Measurements from ENCODE around the gene FOXP1. TPM values are rescaled to one million over a fixed set of nuclear protein-coding genes. Genes with fewer than 3 reads are reported as not detected.

FOXP1 gene
- polyA plus RNA-seq, 1 donor (not counting 4 experiments of a cell fraction or from before 2014, with no cell fraction given): 14.6 TPM

DNA sequence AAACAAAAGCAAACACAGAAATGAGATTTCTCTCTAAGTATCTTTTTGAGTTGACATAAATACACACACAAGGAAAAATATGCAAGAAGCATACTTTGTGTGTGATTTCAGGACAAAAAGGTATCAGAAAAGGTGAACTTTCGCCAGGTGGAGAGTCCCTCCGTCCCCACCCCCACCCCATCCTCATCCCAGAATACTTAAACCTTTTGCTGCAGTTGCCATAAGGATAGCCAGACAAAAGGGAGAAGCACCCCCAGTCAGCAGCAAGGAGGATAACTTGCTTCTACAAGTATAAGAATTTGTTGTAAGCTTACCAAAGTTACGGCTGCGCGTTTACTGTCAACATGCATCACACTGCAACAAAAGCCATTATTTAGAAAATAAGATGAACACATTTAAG, 10.3 kb downstream of the FOXP1 start:
- DNase-seq (ENCODE audit: low read depth, low spot score): no peak
- Histone ChIP-seq H3K9me3 (ENCODE audit: control insufficient read depth, low read depth, low read length) (no peaks in the 10 kb centered on the region), H2AFZ (ENCODE audit: control insufficient read depth, low read length) (no peak overlapping the region), H3K36me3 (ENCODE audit: control insufficient read depth in 2 of 2, extremely low read depth in 1 of 2, insufficient read depth in 2 of 2, low read length in 2 of 2) (no peaks in the 10 kb centered on the region), H3K9ac (ENCODE audit: control insufficient read depth, extremely low read depth, insufficient read depth, low read length) (no peak overlapping the region), H3K4me1 (ENCODE audit: control insufficient read depth, extremely low read depth, insufficient read depth, low read length) (peaks cover 3% of the 10 kb centered on the region), H3K79me2 (ENCODE audit: control insufficient read depth, insufficient read depth, low read length) (no peaks in the 10 kb centered on the region), H3K27ac (ENCODE audit: control insufficient read depth, insufficient read depth, low read length) (no peak overlapping the region), H3K4me2 (ENCODE audit: control insufficient read depth, extremely low read depth, insufficient read depth, low read depth, low read length) (no peak overlapping the region), H3K4me3 (ENCODE audit: control insufficient read depth in 2 of 3, extremely low read depth in 1 of 3, insufficient read depth in 2 of 3, low read depth in 1 of 3, low read length in 3 of 3) (no peak overlapping the region), H4K20me1 (ENCODE audit: control insufficient read depth, extremely low read depth, insufficient read depth, low read length) (no peaks in the 10 kb centered on the region), H3K9me1 (ENCODE audit: control insufficient read depth, extremely low read depth, insufficient read depth, low read length) (no peaks in the 10 kb centered on the region), H3K27me3 (ENCODE audit: control insufficient read depth, extremely low read depth, insufficient read depth, low read length) (no peaks in the 10 kb centered on the region)
- TF ChIP-seq, protein P1, sequence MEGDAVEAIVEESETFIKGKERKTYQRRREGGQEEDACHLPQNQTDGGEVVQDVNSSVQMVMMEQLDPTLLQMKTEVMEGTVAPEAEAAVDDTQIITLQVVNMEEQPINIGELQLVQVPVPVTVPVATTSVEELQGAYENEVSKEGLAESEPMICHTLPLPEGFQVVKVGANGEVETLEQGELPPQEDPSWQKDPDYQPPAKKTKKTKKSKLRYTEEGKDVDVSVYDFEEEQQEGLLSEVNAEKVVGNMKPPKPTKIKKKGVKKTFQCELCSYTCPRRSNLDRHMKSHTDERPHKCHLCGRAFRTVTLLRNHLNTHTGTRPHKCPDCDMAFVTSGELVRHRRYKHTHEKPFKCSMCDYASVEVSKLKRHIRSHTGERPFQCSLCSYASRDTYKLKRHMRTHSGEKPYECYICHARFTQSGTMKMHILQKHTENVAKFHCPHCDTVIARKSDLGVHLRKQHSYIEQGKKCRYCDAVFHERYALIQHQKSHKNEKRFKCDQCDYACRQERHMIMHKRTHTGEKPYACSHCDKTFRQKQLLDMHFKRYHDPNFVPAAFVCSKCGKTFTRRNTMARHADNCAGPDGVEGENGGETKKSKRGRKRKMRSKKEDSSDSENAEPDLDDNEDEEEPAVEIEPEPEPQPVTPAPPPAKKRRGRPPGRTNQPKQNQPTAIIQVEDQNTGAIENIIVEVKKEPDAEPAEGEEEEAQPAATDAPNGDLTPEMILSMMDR (optimal IDR thresholded peaks at IDR 0.05 in 1 of 3, IDR thresholded peaks at IDR 0.05 in 1 of 3, conservative IDR thresholded peaks at IDR 0.05 in 1 of 3; ENCODE audit: extremely low read depth in 1 of 3, insufficient read depth in 2 of 3, low read length in 3 of 3): no peak
- TF ChIP-seq EZH2 (IDR thresholded peaks at IDR 0.05; ENCODE audit: low read length): no peak
- dilution Hi-C loops (cut with MboI; ENCODE audit: extremely low pct_ligation_motif_present, low sequenced_read_pairs): no loop called here
- no peak for FAIRE-seq

DNA sequence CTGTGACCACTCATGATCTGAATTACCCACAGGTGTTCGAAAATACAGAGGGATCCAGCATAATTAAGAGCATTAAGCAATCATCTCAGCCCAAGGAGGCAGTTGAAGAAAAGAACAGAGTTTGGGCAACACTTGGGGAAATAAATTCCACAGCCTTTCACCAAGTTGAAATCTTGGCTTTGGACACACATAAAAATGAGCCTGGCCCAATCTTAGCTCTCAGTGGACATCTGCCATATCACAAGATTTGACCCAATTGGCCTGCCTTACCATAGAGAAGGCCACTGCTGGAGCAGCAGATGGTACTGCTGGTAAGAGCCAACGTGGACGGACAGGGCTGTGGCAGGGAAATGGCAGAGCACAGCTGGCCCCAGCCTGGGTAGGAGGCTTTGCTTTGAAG, 13.0 kb downstream of the FOXP1 start:
- no peak for DNase-seq (ENCODE audit: low read depth, low spot score)

More for the DNA sequence above, 13.0 kb downstream of the FOXP1 start:
- Histone ChIP-seq H3K36me3 (ENCODE audit: control insufficient read depth in 2 of 2, extremely low read depth in 1 of 2, insufficient read depth in 2 of 2, low read length in 2 of 2) (no peaks in the 10 kb centered on the region), H3K4me1 (ENCODE audit: control insufficient read depth, extremely low read depth, insufficient read depth, low read length) (no peaks in the 10 kb centered on the region), H4K20me1 (ENCODE audit: control insufficient read depth, extremely low read depth, insufficient read depth, low read length) (no peaks in the 10 kb centered on the region), H3K4me2 (ENCODE audit: control insufficient read depth, extremely low read depth, insufficient read depth, low read depth, low read length) (no peak overlapping the region), H2AFZ (ENCODE audit: control insufficient read depth, low read length) (no peak overlapping the region), H3K27ac (ENCODE audit: control insufficient read depth, insufficient read depth, low read length) (no peak overlapping the region), H3K9me1 (ENCODE audit: control insufficient read depth, extremely low read depth, insufficient read depth, low read length) (no peaks in the 10 kb centered on the region), H3K27me3 (ENCODE audit: control insufficient read depth, extremely low read depth, insufficient read depth, low read length) (no peaks in the 10 kb centered on the region), H3K79me2 (ENCODE audit: control insufficient read depth, insufficient read depth, low read length) (no peaks in the 10 kb centered on the region), H3K9ac (ENCODE audit: control insufficient read depth, extremely low read depth, insufficient read depth, low read length) (no peak overlapping the region), H3K4me3 (ENCODE audit: control insufficient read depth in 2 of 3, extremely low read depth in 1 of 3, insufficient read depth in 2 of 3, low read depth in 1 of 3, low read length in 3 of 3) (no peak overlapping the region), H3K9me3 (ENCODE audit: control insufficient read depth, low read depth, low read length) (no peaks in the 10 kb centered on the region)
- FAIRE-seq: no peak
- no peak for TF ChIP-seq EZH2 (IDR thresholded peaks at IDR 0.05; ENCODE audit: low read length)
- TF ChIP-seq, protein P1 (optimal IDR thresholded peaks at IDR 0.05 in 1 of 3, IDR thresholded peaks at IDR 0.05 in 1 of 3, conservative IDR thresholded peaks at IDR 0.05 in 1 of 3; ENCODE audit: extremely low read depth in 1 of 3, insufficient read depth in 2 of 3, low read length in 3 of 3): no peak
- dilution Hi-C loops (cut with MboI; ENCODE audit: extremely low pct_ligation_motif_present, low sequenced_read_pairs): no loop called here

All from keratinocyte (primary cell).